Thymus (tissue), 11 donors: ENCODE results near the gene CSRNP3. TPM values are rescaled to one million over a fixed set of nuclear protein-coding genes. Genes with fewer than 3 reads are reported as not detected.

Experiments
- DNase-seq, 9 donors: peaks; one replicate each; pipeline ENCODE4 v3.0.0-alpha.2; 2013; ENCODE audit warnings: low spot score in 9 of 9, low read depth in 6 of 9, missing footprints in 1 of 9
- H3K27ac ChIP-seq, 2 donors: one replicate each; pipeline ENCODE4 v1.5.1; 2013; ENCODE audit warnings: control low read depth in 1 of 2, low read depth in 1 of 2, low read length in 1 of 2, mild to moderate bottlenecking in 1 of 2, moderate library complexity in 1 of 2
- H3K27me3 ChIP-seq, 2 donors: one replicate each; pipeline ENCODE4 v1.5.1; 2013; ENCODE audit warnings: low read length in 1 of 2; ENCODE audit not compliant: control insufficient read depth in 2 of 2, insufficient read depth in 1 of 2
- H3K36me3 ChIP-seq, 2 donors: one replicate each; pipeline ENCODE4 v1.5.1; 2013; ENCODE audit warnings: low read length in 1 of 2, mild to moderate bottlenecking in 1 of 2, moderate library complexity in 1 of 2; ENCODE audit not compliant: control insufficient read depth in 2 of 2, insufficient read depth in 2 of 2
- H3K4me1 ChIP-seq, 2 donors: one replicate each; pipeline ENCODE4 v1.5.1; 2013; ENCODE audit warnings: low read length in 2 of 2; ENCODE audit not compliant: control insufficient read depth in 2 of 2, insufficient read depth in 2 of 2
- H3K4me3 ChIP-seq, 2 donors: one replicate each; pipeline ENCODE4 v1.5.1; 2013; ENCODE audit warnings: low read length in 2 of 2, control low read depth in 1 of 2, mild to moderate bottlenecking in 1 of 2
- H3K9me3 ChIP-seq, 2 donors: one replicate each; pipeline ENCODE4 v1.5.1; 2013; ENCODE audit warnings: low read length in 1 of 2, mild to moderate bottlenecking in 1 of 2; ENCODE audit not compliant: control insufficient read depth in 2 of 2, insufficient read depth in 1 of 2
- WGBS: extraction: QIAGEN DNeasy Blood & Tissue Kit; methylation state at CpG from one replicate; pipeline ENCODE4 v1.1.7; 2013; 5-methylcytosine and 5-hydroxymethylcytosine counted together
- polyA plus RNA-seq: library from polyadenylated mRNA; stranded (reverse); fragments of 200-250 nt; gene quantifications from one replicate; pipeline ENCODE4 v1.2.3, GENCODE V29; 2013
- total RNA-seq: library from RNA; stranded (reverse); fragments of 120-200 nt; gene quantifications from one replicate; pipeline ENCODE4 v1.2.4, GENCODE V29; 2013
- donor health status: healthy.

CSRNP3 gene
- total and polyA plus RNA-seq, 2 donors, result 0.68 to 1.7 TPM

DNA sequence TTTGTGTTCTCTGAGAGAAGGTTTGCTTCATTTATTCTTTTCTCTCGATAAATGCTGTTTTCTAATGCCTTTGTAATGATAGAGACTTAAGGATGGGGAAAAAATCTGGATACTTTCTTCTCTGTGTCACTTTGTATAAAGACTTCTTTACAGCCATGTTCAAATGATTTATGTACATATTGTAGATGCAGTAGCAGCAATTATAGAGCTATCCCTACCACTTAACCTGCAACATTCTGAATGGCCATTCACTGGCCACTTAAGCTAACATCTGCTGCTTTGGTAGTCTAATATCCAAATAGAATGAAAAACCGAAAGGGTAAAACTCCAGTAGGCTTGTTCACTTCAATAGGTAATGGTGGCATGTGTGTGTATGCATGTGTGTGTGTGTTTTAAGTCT is 97.8 kb downstream of the CSRNP3 start:
- Histone ChIP-seq H3K27me3 (no peaks in the 10 kb centered on the region), H3K4me1 (no peaks in the 10 kb centered on the region), H3K36me3 (no peaks in the 10 kb centered on the region), H3K9me3 (no peaks in the 10 kb centered on the region), H3K27ac (no peak overlapping the region), H3K4me3 (no peak overlapping the region)
- no peak for DNase-seq
- 97% methylated on average over 2 of the region's 2 CpGs for WGBS

DNA sequence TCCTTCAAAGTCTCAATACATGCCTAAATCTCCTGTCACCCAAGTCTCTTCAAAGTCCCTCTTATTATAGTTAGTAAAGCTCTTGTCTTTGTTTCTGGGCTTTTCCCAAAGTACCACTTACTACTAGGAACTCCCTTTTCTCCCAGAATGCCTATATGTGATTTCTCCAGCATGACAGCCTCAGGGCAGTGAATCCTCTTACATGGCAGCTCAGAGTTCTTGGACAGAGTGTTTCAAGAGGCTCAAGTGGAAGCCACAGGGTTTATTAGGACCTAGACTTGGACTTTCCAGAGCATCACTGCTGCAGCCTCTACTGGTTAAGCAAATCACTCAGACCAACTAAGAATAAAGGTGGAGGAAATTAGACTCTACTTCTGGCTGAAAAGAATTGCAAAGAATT is 98.9 kb downstream of the CSRNP3 start:
- DNase-seq, result no peak
- no peaks in the 10 kb centered on the region for H3K36me3 ChIP-seq
- H3K4me1 ChIP-seq, result no peaks in the 10 kb centered on the region
- no peaks in the 10 kb centered on the region for H3K27me3 ChIP-seq
- no peaks in the 10 kb centered on the region for H3K9me3 ChIP-seq
- H3K27ac ChIP-seq, result no peak overlapping the region
- H3K4me3 ChIP-seq, result no peak overlapping the region

DNA sequence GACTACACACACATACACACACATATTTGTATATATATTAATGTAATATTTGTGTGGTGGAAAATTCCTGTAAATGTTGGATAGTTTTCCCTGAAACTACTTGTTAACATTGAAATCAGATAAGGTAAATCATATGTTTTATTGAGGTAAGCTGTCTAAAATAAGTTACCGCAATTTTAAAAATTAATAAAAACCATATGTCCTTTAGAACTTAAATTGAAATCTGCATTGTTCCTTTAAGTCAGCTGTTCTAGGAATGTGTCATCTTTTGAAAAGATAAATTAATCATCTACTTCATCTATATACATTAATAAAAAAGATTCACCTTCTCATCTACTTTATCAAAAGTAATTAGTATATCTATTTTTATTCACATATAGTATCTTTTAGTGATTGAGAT is 102.0 kb downstream of the CSRNP3 start:
- DNase-seq, result no peak
- no peak overlapping the region for H3K27ac ChIP-seq
- H3K27me3 ChIP-seq, result no peaks in the 10 kb centered on the region
- 98% methylated on average over 1 of the region's 1 CpG for WGBS
- peaks cover 0 to 4% of the 10 kb centered on the region in 2 donors for H3K4me1 ChIP-seq
- no peaks in the 10 kb centered on the region for H3K36me3 ChIP-seq
- H3K9me3 ChIP-seq, result no peaks in the 10 kb centered on the region
- no peak overlapping the region for H3K4me3 ChIP-seq

- 87% methylated on average over 3 of the region's 3 CpGs for WGBS
- no peak overlapping the region for H3K27ac ChIP-seq
- no peaks in the 10 kb centered on the region for H3K36me3 ChIP-seq
- H3K4me1 ChIP-seq, result peaks cover 0 to 4% of the 10 kb centered on the region in 2 donors
- H3K27me3 ChIP-seq, result no peaks in the 10 kb centered on the region
- DNase-seq, result no peak
- H3K4me3 ChIP-seq, result no peak overlapping the region
- H3K9me3 ChIP-seq, result no peaks in the 10 kb centered on the region
Observed at GRCh38 chr2:165572151-165572550, 102.7 kb downstream of the CSRNP3 start.

DNA sequence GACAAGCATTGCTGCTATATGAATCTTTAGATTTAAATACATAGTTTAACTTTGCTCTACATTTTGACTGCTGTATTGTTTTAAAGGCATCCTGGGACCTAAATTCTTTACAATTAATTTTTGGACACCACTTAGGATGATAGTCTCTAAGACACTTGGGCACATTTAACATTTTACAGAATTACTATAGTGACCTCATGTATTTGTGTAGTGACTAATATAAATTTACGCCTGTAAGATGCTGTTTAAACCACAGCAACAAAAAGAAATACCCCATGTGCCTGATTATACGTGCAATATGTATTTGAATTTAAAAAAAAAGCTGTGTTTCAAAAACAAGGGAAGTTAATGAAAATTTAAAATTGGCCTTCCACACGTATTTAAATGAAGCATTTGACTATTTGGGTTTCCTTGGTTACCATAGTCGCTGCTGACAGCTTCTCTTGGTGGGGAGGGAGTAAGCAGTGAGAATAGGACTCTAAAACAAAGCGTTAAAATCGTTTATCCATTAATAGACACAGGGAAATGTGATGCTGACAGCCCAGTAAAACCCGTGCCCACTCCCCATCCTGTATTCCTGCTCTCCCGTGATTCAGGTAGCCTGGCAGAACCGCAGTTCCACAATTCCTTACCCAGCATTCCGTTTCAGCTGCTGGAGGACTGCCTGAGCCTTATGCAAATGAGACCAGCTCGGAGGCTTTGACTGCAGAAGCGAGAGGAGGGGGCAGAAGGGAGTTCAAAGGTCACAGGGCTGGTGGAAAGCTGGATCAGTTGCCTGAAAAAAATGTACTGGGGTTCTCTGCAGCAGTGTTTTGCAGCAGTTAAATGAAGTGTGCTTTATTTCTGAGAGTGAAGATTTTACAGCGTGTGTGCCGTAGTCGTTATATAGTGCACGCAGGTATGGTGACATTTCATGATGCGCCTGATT is 104.3 kb downstream of the CSRNP3 start:
- H3K36me3 ChIP-seq, result no peaks in the 10 kb centered on the region
- no peaks in the 10 kb centered on the region for H3K27me3 ChIP-seq
- DNase-seq, result peak in 3 of 9 donors; percentile 5 to 41 (median 8)
- H3K27ac ChIP-seq, result no peak overlapping the region
- 62% methylated on average over 17 of the region's 17 CpGs for WGBS
- H3K9me3 ChIP-seq, result no peaks in the 10 kb centered on the region
- peaks cover 0 to 4% of the 10 kb centered on the region in 2 donors for H3K4me1 ChIP-seq
- H3K4me3 ChIP-seq, result peak overlapping the region in 1 of 2 donors; percentile 16

DNA sequence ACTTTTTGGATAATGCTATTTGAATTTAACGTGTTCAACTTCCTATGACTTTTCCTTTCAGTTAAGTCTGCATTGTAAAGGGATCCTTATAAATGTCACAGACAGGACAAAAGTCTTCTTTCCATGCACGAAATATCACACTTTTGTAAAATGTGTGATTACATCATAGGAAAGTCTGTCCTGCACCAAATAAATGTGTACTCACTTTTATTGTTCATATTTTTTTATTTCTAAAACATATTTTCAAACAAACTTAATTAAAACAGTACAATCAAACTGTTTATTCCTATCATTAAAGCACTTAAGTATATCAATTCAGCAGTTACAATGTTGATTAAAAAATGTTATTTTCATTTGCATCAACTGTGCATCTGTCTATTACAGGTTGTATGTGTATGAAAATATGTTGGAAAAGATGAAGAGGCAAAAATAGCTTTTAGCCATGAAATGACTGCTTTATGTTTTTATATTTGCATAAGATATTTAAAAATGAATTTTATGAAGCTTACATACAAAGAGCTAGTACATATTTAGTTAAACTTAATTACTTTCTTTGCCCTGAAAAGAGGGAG is 105.6 kb downstream of the CSRNP3 start:
- H3K36me3 ChIP-seq, result no peaks in the 10 kb centered on the region
- no peaks in the 10 kb centered on the region for H3K27me3 ChIP-seq
- DNase-seq, result no peak
- H3K4me3 ChIP-seq, result no peak overlapping the region
- WGBS, result 93% methylated on average over 2 of the region's 2 CpGs
- no peak overlapping the region for H3K27ac ChIP-seq
- no peaks in the 10 kb centered on the region for H3K9me3 ChIP-seq
- peaks cover 0 to 4% of the 10 kb centered on the region in 2 donors for H3K4me1 ChIP-seq

GRCh38 chr2:165576409-165577154 is 107.1 kb downstream of the CSRNP3 start:
- Histone ChIP-seq H3K36me3 (no peaks in the 10 kb centered on the region), H3K4me1 (peaks cover 0 to 4% of the 10 kb centered on the region in 2 donors), H3K27me3 (no peaks in the 10 kb centered on the region), H3K9me3 (no peaks in the 10 kb centered on the region), H3K27ac (no peak overlapping the region), H3K4me3 (no peak overlapping the region)
- peak in 1 of 9 donors; percentile 19 for DNase-seq
- 92% methylated on average over 3 of the region's 3 CpGs for WGBS

DNA sequence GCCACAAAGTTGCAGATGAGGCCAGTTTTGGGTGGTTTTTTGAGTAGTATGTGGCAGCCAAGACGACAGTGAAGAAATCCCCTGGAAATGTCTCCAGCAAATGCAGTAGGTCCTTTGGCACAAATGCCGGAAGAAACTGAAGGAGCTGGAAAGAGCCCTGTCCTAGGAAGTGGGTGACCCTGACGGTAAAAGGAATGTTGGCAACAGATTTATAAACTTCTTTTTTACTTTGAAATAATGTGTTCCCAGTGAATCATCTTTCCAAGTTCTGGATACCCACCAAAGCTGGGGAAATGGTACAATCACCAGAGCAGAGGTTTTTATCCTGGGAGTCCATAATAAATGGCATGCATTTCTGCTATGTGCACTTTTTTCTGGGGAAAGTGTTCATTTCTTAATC is 112.9 kb downstream of the CSRNP3 start:
- H3K4me3 ChIP-seq, result no peak overlapping the region
- H3K36me3 ChIP-seq, result no peaks in the 10 kb centered on the region
- WGBS, result 90% methylated on average over 3 of the region's 3 CpGs
- H3K27me3 ChIP-seq, result no peaks in the 10 kb centered on the region
- H3K27ac ChIP-seq, result no peak overlapping the region
- no peaks in the 10 kb centered on the region for H3K9me3 ChIP-seq
- H3K4me1 ChIP-seq, result no peaks in the 10 kb centered on the region
- no peak for DNase-seq
